Stomach (tissue), 4 donors: Measurements from ENCODE around the gene SLC7A14.

Experiments used
- CTCF ChIP-seq, 7 experiments: fragments of 450-650 bp in 4 of 7; fragments of 200-600 bp in 3 of 7; sonication (generic) in 3 of 7; IDR thresholded peaks; one replicate each; pipeline ENCODE4 v1.5.1; 2016 to 2019; ENCODE audit warnings: antibody characterized with exemption in 7 of 7, control low read depth in 2 of 7, mild to moderate bottlenecking in 1 of 7
- EP300 ChIP-seq: sonication (generic); formaldehyde crosslinking; IDR thresholded peaks from one replicate; pipeline ENCODE4 v1.6.1; 2017; ENCODE audit warnings: antibody characterized with exemption
- POLR2A ChIP-seq, 4 donors: fragments of 450-650 bp; IDR thresholded peaks; one replicate each; pipeline ENCODE4 v1.6.1; 2016; ENCODE audit warnings: antibody characterized with exemption in 4 of 4, control low read depth in 2 of 4, mild to moderate bottlenecking in 1 of 4, moderate library complexity in 1 of 4
- POLR2AphosphoS5 ChIP-seq, 3 donors: sonication (generic); formaldehyde crosslinking; IDR thresholded peaks; one replicate each; pipeline ENCODE4 v1.6.1; 2016; ENCODE audit warnings: antibody characterized with exemption in 3 of 3

DNA sequence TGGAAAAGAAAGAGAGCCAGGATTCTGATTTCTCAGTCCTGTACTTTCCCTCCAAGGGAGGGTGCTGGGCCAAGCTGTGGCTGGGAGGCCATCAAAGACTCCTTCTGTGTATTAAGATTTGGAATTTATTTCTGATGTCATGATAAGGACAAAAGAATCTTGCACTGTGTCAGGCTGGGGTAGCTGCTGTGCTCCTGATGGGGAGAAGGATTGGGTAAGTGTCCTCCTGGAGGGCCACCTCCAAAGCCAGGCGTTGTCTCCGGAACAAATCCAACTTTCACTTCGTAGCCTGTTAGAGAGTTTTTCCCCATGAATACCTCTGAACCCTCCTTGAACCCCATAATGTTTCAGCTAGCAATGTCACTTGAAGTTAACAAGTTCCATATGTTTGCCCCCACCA is 137.3 kb downstream of the SLC7A14 start:
- TF ChIP-seq POLR2A (IDR thresholded peaks at IDR 0.05) (no peak), CTCF (IDR thresholded peaks at IDR 0.05) (no peak), POLR2AphosphoS5 (IDR thresholded peaks at IDR 0.05) (no peak), EP300 (no peak)
